AG04450 (cell line): ENCODE measurements around the gene VARS1. TPM values are rescaled to one million over a fixed set of nuclear protein-coding genes. Genes with fewer than 3 reads are reported as not detected.
A peak's percentile ranks its signal among the peaks of the same experiment; 100 is the strongest.

ENCODE experiments used
- CTCF ChIA-PET: fragments of 300-600, 350-600 bp; formaldehyde crosslinking; extraction: SDS; loops from one replicate; lab custom pipeline; 2022; ENCODE audit warnings: antibody characterized with exemption, inconsistent platforms; lab: Charles Lee
- POLR2A ChIA-PET: fragments of 350-600 bp; formaldehyde crosslinking; extraction: SDS; loops from one replicate; lab custom pipeline; 2021; ENCODE audit warnings: antibody characterized with exemption, inconsistent platforms; lab: Yijun Ruan, JAX
- DNase-seq: peaks from one replicate; pipeline ENCODE4 v3.0.0-alpha.2; 2011; ENCODE audit warnings: low read depth, low spot score
- H3K27ac ChIP-seq: one replicate; pipeline ENCODE4 v1.5.1; 2012; ENCODE audit warnings: low read depth, low read length, control low read depth
- H3K27me3 ChIP-seq: one replicate; pipeline ENCODE4 v1.6.0; 2012; ENCODE audit warnings: low read length; ENCODE audit not compliant: control insufficient read depth, insufficient read depth
- H3K4me3 ChIP-seq: 2 replicates; pipeline ENCODE4 v1.5.1; 2011; ENCODE audit warnings: mild to moderate bottlenecking, low read depth, low read length, control low read depth
- H3K9me3 ChIP-seq: 2 replicates; pipeline ENCODE4 v1.5.1; 2012; ENCODE audit warnings: low read length; ENCODE audit not compliant: control insufficient read depth, insufficient read depth
- polyA plus RNA-seq: library from polyadenylated mRNA; depleted of rRNA; stranded (reverse); fragments of >200 nt; gene quantifications from 2 replicates; pipeline ENCODE4 v1.2.3, GENCODE V29; 2011
- TF ChIP-seq, protein P1 (sequence below): IDR thresholded peaks from 2 replicates; pipeline ENCODE4 v1.5.1; 2011; ENCODE audit warnings: low read depth, low read length, control low read depth, inconsistent platforms

VARS1 gene
- polyA plus RNA-seq, 1 experiment, result 16.0 TPM

- no peak overlapping the region for H3K27ac ChIP-seq
- no peaks in the 10 kb centered on the region for H3K27me3 ChIP-seq
- H3K4me3 ChIP-seq, result no peak overlapping the region; the same call in 1 of the 2 replicates
- TF ChIP-seq, protein P1, sequence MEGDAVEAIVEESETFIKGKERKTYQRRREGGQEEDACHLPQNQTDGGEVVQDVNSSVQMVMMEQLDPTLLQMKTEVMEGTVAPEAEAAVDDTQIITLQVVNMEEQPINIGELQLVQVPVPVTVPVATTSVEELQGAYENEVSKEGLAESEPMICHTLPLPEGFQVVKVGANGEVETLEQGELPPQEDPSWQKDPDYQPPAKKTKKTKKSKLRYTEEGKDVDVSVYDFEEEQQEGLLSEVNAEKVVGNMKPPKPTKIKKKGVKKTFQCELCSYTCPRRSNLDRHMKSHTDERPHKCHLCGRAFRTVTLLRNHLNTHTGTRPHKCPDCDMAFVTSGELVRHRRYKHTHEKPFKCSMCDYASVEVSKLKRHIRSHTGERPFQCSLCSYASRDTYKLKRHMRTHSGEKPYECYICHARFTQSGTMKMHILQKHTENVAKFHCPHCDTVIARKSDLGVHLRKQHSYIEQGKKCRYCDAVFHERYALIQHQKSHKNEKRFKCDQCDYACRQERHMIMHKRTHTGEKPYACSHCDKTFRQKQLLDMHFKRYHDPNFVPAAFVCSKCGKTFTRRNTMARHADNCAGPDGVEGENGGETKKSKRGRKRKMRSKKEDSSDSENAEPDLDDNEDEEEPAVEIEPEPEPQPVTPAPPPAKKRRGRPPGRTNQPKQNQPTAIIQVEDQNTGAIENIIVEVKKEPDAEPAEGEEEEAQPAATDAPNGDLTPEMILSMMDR, result no peak
- POLR2A ChIA-PET, result interaction anchor here (0.7 kb wide), 1 partner anchor 18 kb away, joined by 5 read pairs; no protein-coding TSS in a partner anchor
- CTCF ChIA-PET, result interaction anchor here (0.7 to 2.5 kb wide), 11 partner anchors 24 to 464 kb away, joined by 3 to 20 read pairs (median 6); partner anchors contain the start of genes APOM, DDAH2 and LY6G5C
- DNase-seq, result no peak
- H3K9me3 ChIP-seq, result no peaks in the 10 kb centered on the region
These were observed 36.0 kb upstream of the VARS1 start for GRCh38 chr6:31831350-31832215.

- DNase-seq, result no peak
- POLR2A ChIA-PET, result interaction anchor here (0.7 to 1.1 kb wide), 3 partner anchors 17 to 78 kb away, joined by 4 to 12 read pairs (median 5); partner anchors contain the start of gene NEU1
- H3K9me3 ChIP-seq, result no peaks in the 10 kb centered on the region
- TF ChIP-seq, protein P1, result no peak
- no peaks in the 10 kb centered on the region for H3K27me3 ChIP-seq
- peak overlapping the region; percentile 64 for H3K4me3 ChIP-seq
- CTCF ChIA-PET, result interaction anchor here (0.6 to 2.5 kb wide), 12 partner anchors 33 to 261 kb away, joined by 3 to 20 read pairs (median 6); partner anchors contain the start of genes APOM, DDAH2, GPANK1 and LY6G5C
- no peak overlapping the region for H3K27ac ChIP-seq
These were observed 35.4 kb upstream of the VARS1 start for GRCh38 chr6:31830886-31831335.

GRCh38 chr6:31829633-31830283, 34.2 kb upstream of the VARS1 start:
- Histone ChIP-seq H3K27ac (no peak overlapping the region), H3K4me3 (peak overlapping the region; percentile 64), H3K27me3 (no peaks in the 10 kb centered on the region), H3K9me3 (no peaks in the 10 kb centered on the region)
- ChIA-PET CTCF (interaction anchor here (0.6 to 2.5 kb wide), 26 partner anchors 9 to 375 kb away, joined by 3 to 20 read pairs (median 6); partner anchors contain the start of genes DDAH2, DXO, GPANK1 and HSPA1A), POLR2A (interaction anchor here (0.6 to 1.5 kb wide), 8 partner anchors 15 to 1142 kb away, joined by 3 to 14 read pairs (median 6); partner anchors contain the start of genes HSPA1A, HSPA1L, NEU1 and VARS1)
- DNase-seq, result no peak
- TF ChIP-seq, protein P1, result peak; percentile 38

GRCh38 chr6:31827286-31828079, 31.9 kb upstream of the VARS1 start, which contains the start of gene HSPA1B:
Gene HSPA1B, plus strand, starts transcription at chr6:31827738. Its CDS starts 213 bp downstream, at chr6:31827951.
- POLR2A ChIA-PET, result interaction anchor here (0.5 to 2.3 kb wide), 37 partner anchors 8 to 281 kb away, joined by 3 to 53 read pairs (median 4); partner anchors contain the start of genes ABHD16A, ATP6V1G2, BAG6 and C6orf47
- H3K27ac ChIP-seq, result peak within 1 kb of the TSS; percentile 90
- CTCF ChIA-PET, result interaction anchor here (0.6 to 1.2 kb wide), 2 partner anchors 58 to 178 kb away, joined by 3 read pairs; no protein-coding TSS in a partner anchor
- H3K4me3 ChIP-seq, result peak within 1 kb of the TSS; percentile 79
- peak; percentile 99 for DNase-seq
- TF ChIP-seq, protein P1, result no peak
- H3K27me3 ChIP-seq, result no peaks in the 10 kb centered on the region
- no peaks in the 10 kb centered on the region for H3K9me3 ChIP-seq
